Astrocyte (in vitro differentiated cells and primary cell): ENCODE results near the gene RPS14.

Experiments
- EZH2 ChIP-seq: IDR thresholded peaks from 2 replicates; pipeline ENCODE4 v1.6.1; 2012; ENCODE audit warnings: mild to moderate bottlenecking, low read length, inconsistent platforms; ENCODE audit not compliant: insufficient read depth
- TF ChIP-seq, protein P1 (sequence below): IDR thresholded peaks from 2 replicates; pipeline ENCODE4 v1.5.1; 2011; ENCODE audit warnings: low read depth, mild to moderate bottlenecking, inconsistent platforms, low read length, moderate library complexity; ENCODE audit not compliant: insufficient read depth

GRCh38 chr5:150434464-150434863 is 15.1 kb downstream of the RPS14 start:
- TF ChIP-seq EZH2 = no peak
- TF ChIP-seq, protein P1, sequence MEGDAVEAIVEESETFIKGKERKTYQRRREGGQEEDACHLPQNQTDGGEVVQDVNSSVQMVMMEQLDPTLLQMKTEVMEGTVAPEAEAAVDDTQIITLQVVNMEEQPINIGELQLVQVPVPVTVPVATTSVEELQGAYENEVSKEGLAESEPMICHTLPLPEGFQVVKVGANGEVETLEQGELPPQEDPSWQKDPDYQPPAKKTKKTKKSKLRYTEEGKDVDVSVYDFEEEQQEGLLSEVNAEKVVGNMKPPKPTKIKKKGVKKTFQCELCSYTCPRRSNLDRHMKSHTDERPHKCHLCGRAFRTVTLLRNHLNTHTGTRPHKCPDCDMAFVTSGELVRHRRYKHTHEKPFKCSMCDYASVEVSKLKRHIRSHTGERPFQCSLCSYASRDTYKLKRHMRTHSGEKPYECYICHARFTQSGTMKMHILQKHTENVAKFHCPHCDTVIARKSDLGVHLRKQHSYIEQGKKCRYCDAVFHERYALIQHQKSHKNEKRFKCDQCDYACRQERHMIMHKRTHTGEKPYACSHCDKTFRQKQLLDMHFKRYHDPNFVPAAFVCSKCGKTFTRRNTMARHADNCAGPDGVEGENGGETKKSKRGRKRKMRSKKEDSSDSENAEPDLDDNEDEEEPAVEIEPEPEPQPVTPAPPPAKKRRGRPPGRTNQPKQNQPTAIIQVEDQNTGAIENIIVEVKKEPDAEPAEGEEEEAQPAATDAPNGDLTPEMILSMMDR = no peak
